GM23338 (cell line): ENCODE measurements around the gene PCDHGA1. TPM values are rescaled to one million over a fixed set of nuclear protein-coding genes. Genes with fewer than 3 reads are reported as not detected.

Experiments used
- ATAC-seq: fragments of 200-7000 bp; cut with Tn5 transposase; 3 replicates; pipeline ENCODE4 v1.9.1; 2020
- DNase-seq: peaks from one replicate; pipeline ENCODE4 v3.0.0-alpha.2; 2015; ENCODE audit warnings: low spot score
- H2AFZ ChIP-seq: fragments of 200-600 bp; sonication (generic); 2 replicates; pipeline ENCODE4 v1.8.0; 2016; ENCODE audit warnings: antibody characterized with exemption, mild to moderate bottlenecking, moderate library complexity
- H3F3A ChIP-seq: fragments of 200-600 bp; sonication (generic); replicated peaks from 2 replicates; pipeline ENCODE4 v1.8.0; 2017; ENCODE audit warnings: antibody characterized with exemption, mixed run types, low read depth
- H3K27ac ChIP-seq: fragments of 200-600 bp; sonication (generic); 2 replicates; pipeline ENCODE4 v1.6.1; 2016; ENCODE audit warnings: low read depth
- H3K27me3 ChIP-seq: fragments of 200-600 bp; sonication (generic); 2 replicates; pipeline ENCODE4 v1.8.0; 2016; ENCODE audit warnings: mild to moderate bottlenecking, mixed run types, moderate library complexity; ENCODE audit not compliant: insufficient read depth
- H3K36me3 ChIP-seq: fragments of 200-600 bp; sonication (generic); 2 replicates; pipeline ENCODE4 v1.8.0; 2016; ENCODE audit warnings: mild to moderate bottlenecking; ENCODE audit not compliant: insufficient read depth
- H3K4me1 ChIP-seq: fragments of 200-600 bp; sonication (generic); 2 replicates; pipeline ENCODE4 v1.8.0; 2016; ENCODE audit warnings: mild to moderate bottlenecking, moderate library complexity; ENCODE audit not compliant: insufficient read depth
- H3K4me2 ChIP-seq: fragments of 200-600 bp; sonication (generic); 2 replicates; pipeline ENCODE4 v1.7.1; 2017; ENCODE audit warnings: mixed run types
- H3K4me3 ChIP-seq: fragments of 200-600 bp; sonication (generic); 2 replicates; pipeline ENCODE4 v1.6.1; 2016; ENCODE audit warnings: mixed run types
- H3K79me2 ChIP-seq: fragments of 200-600 bp; sonication (generic); replicated peaks from 2 replicates; pipeline ENCODE4 v1.8.0; 2017; ENCODE audit warnings: mild to moderate bottlenecking; ENCODE audit not compliant: insufficient read depth
- H3K9me2 ChIP-seq: fragments of 200-600 bp; sonication (generic); 2 replicates; pipeline ENCODE4 v1.8.0; 2017; ENCODE audit not compliant: insufficient read depth
- H4K20me1 ChIP-seq: fragments of 200-600 bp; sonication (generic); replicated peaks from 2 replicates; pipeline ENCODE4 v1.8.0; 2017; ENCODE audit warnings: mild to moderate bottlenecking; ENCODE audit not compliant: insufficient read depth
- H3K27ac Mint-ChIP-seq: 2 replicates; pipeline ENCODE4 v1.8.0; 2020; ENCODE audit warnings: inconsistent platforms, mild to moderate bottlenecking, moderate library complexity, mixed read lengths
- H3K27me3 Mint-ChIP-seq: 3 replicates; pipeline ENCODE4 v1.8.0; 2022; ENCODE audit warnings: low read depth, mild to moderate bottlenecking, moderate library complexity, mixed read lengths, inconsistent platforms; ENCODE audit not compliant: insufficient read depth, poor library complexity
- H3K36me3 Mint-ChIP-seq: 3 replicates; pipeline ENCODE4 v1.8.0; 2021; ENCODE audit warnings: low read depth, mild to moderate bottlenecking, inconsistent platforms, moderate library complexity, mixed read lengths
- H3K4me1 Mint-ChIP-seq: 3 replicates; pipeline ENCODE4 v1.8.0; 2020; ENCODE audit warnings: mild to moderate bottlenecking, inconsistent platforms, mixed read lengths
- H3K4me3 Mint-ChIP-seq: 3 replicates; pipeline ENCODE4 v1.8.0; 2021; ENCODE audit warnings: moderate library complexity, mild to moderate bottlenecking, inconsistent platforms, mixed read lengths
- H3K9me3 Mint-ChIP-seq: 3 replicates; pipeline ENCODE4 v1.8.0; 2020; ENCODE audit warnings: moderate library complexity, mild to moderate bottlenecking, inconsistent platforms, mixed read lengths
- CREB1 ChIP-seq: fragments of 250-450 bp; sonication (Bioruptor Pico); IDR thresholded peaks from 2 replicates; pipeline ENCODE4 v1.5.0; 2020; ENCODE audit warnings: low read depth, mild to moderate bottlenecking, moderate library complexity
- CTCF ChIP-seq, 2 experiments: fragments of 200-600 bp in 1 of 2; sonication (generic) in 1 of 2; conservative IDR thresholded peaks; 2 replicates each; pipeline versions ENCODE4 v1.5.1 to v1.6.1; 2016 to 2017; ENCODE audit warnings: antibody characterized with exemption in 2 of 2, low read depth in 2 of 2, mild to moderate bottlenecking in 2 of 2, moderate library complexity in 1 of 2
- EZH2phosphoT487 ChIP-seq: fragments of 200-600 bp; sonication (generic); IDR thresholded peaks from one replicate; pipeline ENCODE4 v1.8.1; 2018; ENCODE audit warnings: antibody characterized with exemption; ENCODE audit not compliant: unreplicated experiment
- JUNB ChIP-seq: IDR thresholded peaks from one replicate; pipeline ENCODE4 v1.6.1; 2016; ENCODE audit warnings: antibody characterized with exemption; ENCODE audit not compliant: unreplicated experiment
- POLR2AphosphoS5 ChIP-seq: IDR thresholded peaks from 2 replicates; pipeline ENCODE4 v1.6.1; 2016; ENCODE audit warnings: antibody characterized with exemption, low read depth
- REST ChIP-seq: IDR thresholded peaks from one replicate; pipeline ENCODE4 v1.6.1; 2018; ENCODE audit warnings: antibody characterized with exemption; ENCODE audit not compliant: unreplicated experiment
- ZNF462 ChIP-seq: fragments of 250-450 bp; sonication (Bioruptor Pico); IDR thresholded peaks from 2 replicates; pipeline ENCODE4 v1.5.0; 2020; ENCODE audit warnings: mild to moderate bottlenecking, moderate library complexity
- polyA plus RNA-seq: library from polyadenylated mRNA; unstranded; fragments of >200 nt; fragmentation: Nextera tagmentation; extraction: Ambion mirVana; gene quantifications from 2 replicates; pipeline ENCODE4 v1.2.1, GENCODE V29; 2016
- total RNA-seq: library from RNA; depleted of rRNA; stranded (reverse); fragments of >200 nt; shearing (Covaris generic); gene quantifications from 2 replicates; pipeline ENCODE4 v1.2.3, GENCODE V29; 2014

The PCDHGA1 gene
- total and polyA plus RNA-seq, 2 experiments from 2014 or later, result 0.39 to 1.7 TPM

- TF ChIP-seq ZNF462 (CRISPR knock-in tag) (no peak), CREB1 (CRISPR knock-in tag) (no peak), JUNB (no peak), POLR2AphosphoS5 (no peak)
These were observed 26.6 kb downstream of the PCDHGA1 start (continued) for GRCh38 chr5:141356950-141357349.

- Histone ChIP-seq H3K27me3 (no peaks in the 10 kb centered on the region), H3F3A (0 out of 2 replicates have a peak, but pooled peaks cover 3% of the 10 kb centered on the region), H2AFZ (peak within 1 kb of the TSS; percentile 40; the same call in 1 of the 2 replicates), H3K4me3 (peak within 1 kb of the TSS; percentile 18; the same call in 1 of the 2 replicates), H4K20me1 (no peaks in the 10 kb centered on the region), H3K9me2 (no peaks in the 10 kb centered on the region), H3K27ac (no peak within 1 kb of the TSS), H3K4me1 (peaks cover 17% of the 10 kb centered on the region; the same call in 1 of the 2 replicates), H3K36me3 (peaks cover under 1% of the 10 kb centered on the region; the same call in 1 of the 2 replicates), H3K4me2 (peak within 1 kb of the TSS; percentile 37; the same call in 1 of the 2 replicates), H3K79me2 (no peaks in the 10 kb centered on the region)
- Mint-ChIP-seq H3K4me3 (peak within 1 kb of the TSS; percentile 55), H3K4me1 (peaks cover 14% of the 10 kb centered on the region), H3K36me3 (peaks cover 73% of the 10 kb centered on the region), H3K27me3 (peaks cover 11% of the 10 kb centered on the region), H3K27ac (peak within 1 kb of the TSS; percentile 50), H3K9me3 (peaks cover 73% of the 10 kb centered on the region)
- ATAC-seq (peak; percentile 76), DNase-seq (peak; percentile 88)
- TF ChIP-seq REST, result no peak
- no peak for TF ChIP-seq EZH2phosphoT487
- TF ChIP-seq CTCF (conservative IDR thresholded peaks at IDR 0.05; ENCODE audit: low read depth in 2 of 2), result peak; percentile 80
- no peak for TF ChIP-seq POLR2AphosphoS5
These were observed 29.6 kb downstream of the PCDHGA1 start, which contains the start of gene PCDHGB2 for GRCh38 chr5:141359790-141360426. Gene PCDHGB2 (plus strand): TSS chr5:141359994. CDS start chr5:141360136, 142 bp downstream.
